Kidney (tissue), 14 donors: ENCODE measurements around the gene RNF5. TPM values are rescaled to one million over a fixed set of nuclear protein-coding genes. Genes with fewer than 3 reads are reported as not detected.
A peak's percentile ranks its signal among the peaks of the same experiment; 100 is the strongest.

ENCODE experiments used
- DNase-seq, 5 donors: peaks; one replicate each; pipeline ENCODE4 v3.0.0-alpha.2; 2013 to 2020
- FAIRE-seq: peaks from 2 replicates; lab custom pipeline; 2012; peaks lifted over from hg19 to GRCh38; lab: Jason Lieb, UNC
- H3K27ac ChIP-seq, 2 donors: one replicate each; pipeline ENCODE4 v1.7.0; 2013; ENCODE audit warnings: low read depth in 2 of 2, low read length in 2 of 2, inconsistent platforms in 1 of 2
- H3K27me3 ChIP-seq: one replicate; pipeline ENCODE4 v1.7.1; 2013; ENCODE audit warnings: low read length, inconsistent platforms; ENCODE audit not compliant: control insufficient read depth, insufficient read depth
- H3K36me3 ChIP-seq, 3 donors: one replicate each; pipeline versions ENCODE4 v1.7.0 to v1.7.1; 2013; ENCODE audit warnings: low read length in 3 of 3, control low read depth in 1 of 3, inconsistent platforms in 1 of 3; ENCODE audit not compliant: insufficient read depth in 3 of 3, control insufficient read depth in 2 of 3
- H3K4me1 ChIP-seq, 3 donors: one replicate each; pipeline versions ENCODE4 v1.7.0 to v1.7.1; 2013; ENCODE audit warnings: low read length in 3 of 3, inconsistent platforms in 1 of 3, low read depth in 1 of 3; ENCODE audit not compliant: control insufficient read depth in 2 of 3, insufficient read depth in 2 of 3
- H3K4me3 ChIP-seq, 3 donors: one replicate each; pipeline versions ENCODE4 v1.7.0 to v1.8.1; 2013; ENCODE audit warnings: low read length in 3 of 3, control low read depth in 1 of 3, inconsistent platforms in 1 of 3
- H3K9ac ChIP-seq, 3 donors: one replicate each; pipeline versions ENCODE4 v1.7.0 to v1.7.1; 2013; ENCODE audit warnings: low read length in 3 of 3, control low read depth in 1 of 3, inconsistent platforms in 1 of 3
- H3K9me3 ChIP-seq, 3 donors: one replicate each; pipeline versions ENCODE4 v1.7.0 to v1.7.1; 2013; ENCODE audit warnings: low read length in 3 of 3, control low read depth in 1 of 3, inconsistent platforms in 1 of 3; ENCODE audit not compliant: control insufficient read depth in 2 of 3, insufficient read depth in 1 of 3
- CTCF ChIP-seq: IDR thresholded peaks from 3 replicates; pipeline ENCODE4 v1.5.1; 2012; ENCODE audit warnings: mild to moderate bottlenecking, moderate library complexity, borderline replicate concordance; ENCODE audit not compliant: insufficient read depth; ENCODE audit errors: extremely low read depth
- intact Hi-C: fragments of 100-400 bp; cut with DNase I; formaldehyde crosslinking; loops from one replicate; pipeline ENCODE4 v1.11.1; 2022
- polyA plus RNA-seq: library from polyadenylated mRNA; stranded (reverse); fragments of 350-450 nt; fragmentation: Illumina TruSeq; extraction: RNeasy Lipid Tissue Mini Kit (QIAGEN cat#74804); gene quantifications from one replicate; pipeline ENCODE4 v1.2.3, GENCODE V29; 2014; ENCODE audit warnings: low read depth, low replicate concordance; ENCODE audit not compliant: insufficient read depth
- total RNA-seq: library from RNA; stranded (reverse); fragmentation: NEBNext Ultra II Directional; extraction: Animal tissue kit (Norgen Biotek cat#: 25700); gene quantifications from one replicate; pipeline ENCODE4 v1.2.1, GENCODE V29; 2021
- donor health status: control.
- donor health status: control.
- donor health status: control.
- donor health status: control.
- donor health status: control.
- donor health status: DM: yes; HTN: yes; CAD: no.
- donor health status: Normal renal cell carcinoma (clear cell type).

The RNF5 gene
- total and polyA plus RNA-seq, 2 donors from 2014 or later = 74.1 to 208 TPM

GRCh38 chr6:32166411-32167061 lies 11.7 kb upstream of the RNF5 start:
- Histone ChIP-seq H3K36me3 (peaks cover 0 to 19% (median 12%) of the 10 kb centered on the region in 3 donors), H3K4me1 (no peaks in the 10 kb centered on the region), H3K4me3 (no peak overlapping the region), H3K27me3 (no peaks in the 10 kb centered on the region), H3K27ac (no peak overlapping the region), H3K9me3 (no peaks in the 10 kb centered on the region), H3K9ac (no peak overlapping the region)
- no peak for FAIRE-seq
- TF ChIP-seq CTCF = no peak
- peak in 1 of 5 donors; percentile 79 for DNase-seq
- intact Hi-C loops = no loop called here

- H3K9me3 ChIP-seq = no peaks in the 10 kb centered on the region
- H3K27ac ChIP-seq = no peak overlapping the region
- H3K27me3 ChIP-seq = no peaks in the 10 kb centered on the region
- H3K9ac ChIP-seq = no peak overlapping the region
- H3K4me3 ChIP-seq = no peak overlapping the region
- peaks cover 0 to 19% (median 12%) of the 10 kb centered on the region in 3 donors for H3K36me3 ChIP-seq
- no peak for TF ChIP-seq CTCF
- intact Hi-C loops = no loop called here
- H3K4me1 ChIP-seq = no peaks in the 10 kb centered on the region
- DNase-seq (peak in 1 of 5 donors; percentile 70), FAIRE-seq (no peak)
Observed at GRCh38 chr6:32167154-32167760, 10.9 kb upstream of the RNF5 start.

GRCh38 chr6:32167761-32168262 lies 10.4 kb upstream of the RNF5 start:
- peak in 1 of 5 donors; percentile 11 for DNase-seq
- H3K9me3 ChIP-seq = no peaks in the 10 kb centered on the region
- intact Hi-C loops = no loop called here
- H3K27ac ChIP-seq = no peak overlapping the region
- no peak overlapping the region for H3K4me3 ChIP-seq
- H3K4me1 ChIP-seq = no peaks in the 10 kb centered on the region
- peaks cover 0 to 19% (median 12%) of the 10 kb centered on the region in 3 donors for H3K36me3 ChIP-seq
- H3K27me3 ChIP-seq = no peaks in the 10 kb centered on the region
- no peak for TF ChIP-seq CTCF
- no peak overlapping the region for H3K9ac ChIP-seq
- FAIRE-seq = no peak
